HG02943 (cell line): Measurements from ENCODE around the gene MACO1.
"Not testable (repeated sequence)": the region's sequence is repeated elsewhere in the genome, so short reads cannot be mapped to it uniquely, and the experiment has no call there.

ENCODE experiments used
- ATAC-seq: cut with Tn5 transposase; IDR thresholded peaks from one replicate; pipeline ENCODE4 v1.9.1; 2021; ENCODE audit warnings: mild to moderate bottlenecking, low read depth, moderate library complexity; ENCODE audit not compliant: unreplicated experiment

The MACO1 gene, protein sequence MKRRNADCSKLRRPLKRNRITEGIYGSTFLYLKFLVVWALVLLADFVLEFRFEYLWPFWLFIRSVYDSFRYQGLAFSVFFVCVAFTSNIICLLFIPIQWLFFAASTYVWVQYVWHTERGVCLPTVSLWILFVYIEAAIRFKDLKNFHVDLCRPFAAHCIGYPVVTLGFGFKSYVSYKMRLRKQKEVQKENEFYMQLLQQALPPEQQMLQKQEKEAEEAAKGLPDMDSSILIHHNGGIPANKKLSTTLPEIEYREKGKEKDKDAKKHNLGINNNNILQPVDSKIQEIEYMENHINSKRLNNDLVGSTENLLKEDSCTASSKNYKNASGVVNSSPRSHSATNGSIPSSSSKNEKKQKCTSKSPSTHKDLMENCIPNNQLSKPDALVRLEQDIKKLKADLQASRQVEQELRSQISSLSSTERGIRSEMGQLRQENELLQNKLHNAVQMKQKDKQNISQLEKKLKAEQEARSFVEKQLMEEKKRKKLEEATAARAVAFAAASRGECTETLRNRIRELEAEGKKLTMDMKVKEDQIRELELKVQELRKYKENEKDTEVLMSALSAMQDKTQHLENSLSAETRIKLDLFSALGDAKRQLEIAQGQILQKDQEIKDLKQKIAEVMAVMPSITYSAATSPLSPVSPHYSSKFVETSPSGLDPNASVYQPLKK

GRCh38 chr1:25430073-25430966 is at the start of gene MACO1:
Gene MACO1, plus strand, starts transcription at chr1:25430897. Its CDS starts 202 bp downstream, at chr1:25431099.
- ATAC-seq: peak; percentile 90

DNA sequence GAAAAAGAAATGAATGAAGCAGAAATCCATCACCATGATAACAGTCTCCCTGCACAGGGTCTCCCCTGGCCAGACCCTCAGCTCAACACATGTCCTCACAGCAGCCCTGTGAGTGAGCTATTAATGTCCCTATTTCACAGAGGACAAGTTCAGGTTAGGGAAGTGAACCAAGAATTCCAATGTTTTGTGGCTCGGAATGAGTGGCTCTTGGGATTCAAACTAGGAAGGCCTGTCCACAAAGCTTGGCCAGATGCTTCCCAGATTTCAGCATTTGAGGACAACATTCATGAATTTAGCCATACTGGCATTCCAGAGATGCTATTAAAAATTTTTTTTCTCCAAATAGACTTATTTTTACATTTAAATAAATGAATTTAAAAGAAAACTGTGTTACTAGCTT is 48.2 kb upstream of the MACO1 start:
- not testable (repeated sequence) for ATAC-seq

GRCh38 chr1:25383090-25383489 is 47.6 kb upstream of the MACO1 start:
- ATAC-seq: not testable (repeated sequence)

GRCh38 chr1:25383875-25384274 is 46.8 kb upstream of the MACO1 start:
- not testable (repeated sequence) for ATAC-seq

GRCh38 chr1:25387096-25387495 is 43.6 kb upstream of the MACO1 start:
- not testable (repeated sequence) for ATAC-seq

DNA sequence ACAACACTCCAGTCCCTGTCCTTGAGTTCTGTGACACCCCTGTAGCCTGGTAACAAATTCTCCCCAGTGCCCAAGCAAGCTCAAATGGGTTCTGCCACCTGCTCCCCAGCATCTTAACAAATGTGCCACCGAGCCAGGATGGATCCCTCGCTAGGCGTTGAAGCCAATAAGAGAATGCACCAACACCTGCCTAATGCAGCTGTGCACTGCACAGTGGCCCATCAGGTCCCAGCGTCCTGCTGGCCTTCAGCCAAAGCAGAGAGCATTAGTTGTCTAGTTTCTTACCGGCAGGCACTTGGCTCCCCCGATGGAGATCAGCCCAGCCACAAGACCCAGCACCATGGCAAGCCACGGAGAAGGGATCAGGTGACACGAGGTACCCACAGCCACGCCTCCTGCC is 42.0 kb upstream of the MACO1 start:
- ATAC-seq: not testable (repeated sequence)

- not testable (repeated sequence) for ATAC-seq
These were observed 41.0 kb upstream of the MACO1 start for GRCh38 chr1:25389721-25390120.

- ATAC-seq: no peak
These were observed 37.9 kb upstream of the MACO1 start for GRCh38 chr1:25392841-25393240.

DNA sequence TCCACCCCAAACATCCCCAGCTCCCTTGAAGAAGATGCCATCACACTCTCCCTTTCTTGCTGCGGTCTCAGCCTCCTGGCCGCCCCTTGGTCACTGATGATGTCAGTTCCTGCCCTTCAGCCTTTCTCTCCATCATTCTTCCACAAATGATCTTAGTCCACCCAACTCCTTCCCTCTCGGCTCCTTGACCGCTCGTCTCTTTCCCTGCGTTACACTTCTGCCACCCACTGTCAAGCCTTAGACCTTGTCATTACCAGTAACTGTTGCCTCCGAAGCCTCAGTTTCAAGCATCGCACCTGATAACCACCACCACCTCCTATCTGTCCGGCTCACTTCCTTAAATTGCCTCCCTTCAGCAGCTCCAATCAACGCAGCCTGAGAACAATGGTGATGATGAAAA is 33.1 kb upstream of the MACO1 start:
- not testable (repeated sequence) for ATAC-seq

- not testable (repeated sequence) for ATAC-seq
These were observed 32.6 kb upstream of the MACO1 start for GRCh38 chr1:25398079-25398478.

DNA sequence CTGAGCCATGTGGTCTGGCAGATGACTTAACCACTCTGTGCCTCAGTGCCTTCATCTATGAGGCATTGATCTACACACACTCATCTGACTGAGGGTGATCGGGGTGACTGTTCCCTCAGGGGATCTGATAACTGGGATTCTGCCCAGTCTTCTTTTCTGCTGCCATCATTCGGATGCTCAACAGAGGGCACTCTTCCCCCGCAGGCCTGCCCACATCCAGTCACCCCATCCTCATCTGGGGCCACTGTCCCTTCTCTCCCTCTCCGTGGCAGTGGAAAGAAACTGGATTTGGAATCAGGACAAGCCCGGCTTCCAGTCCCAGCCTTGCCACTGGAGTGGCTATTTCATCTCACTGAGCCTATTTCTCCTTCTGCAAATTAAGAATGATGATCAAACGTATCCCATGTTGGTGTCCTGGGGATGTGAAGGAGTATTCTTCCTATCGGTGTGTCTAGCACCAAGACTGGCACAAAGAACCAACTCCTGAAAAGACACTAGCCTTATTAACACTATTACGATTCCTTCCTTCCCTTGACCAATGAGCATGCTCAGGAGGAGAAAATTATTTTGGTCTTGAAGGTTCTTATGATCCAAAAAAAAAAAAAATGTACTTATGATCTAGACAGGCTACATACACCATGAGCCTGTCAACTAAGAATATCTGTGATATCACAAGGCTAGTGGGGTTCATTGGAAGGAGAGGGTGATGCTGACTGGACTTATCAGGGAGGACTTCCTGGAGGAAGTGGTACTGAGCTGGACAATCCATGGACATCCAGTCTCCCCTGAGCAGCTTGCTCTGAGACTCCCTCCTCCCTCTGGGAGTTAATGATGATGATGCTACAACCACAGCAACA is 27.5 kb upstream of the MACO1 start:
- not testable (repeated sequence) for ATAC-seq

DNA sequence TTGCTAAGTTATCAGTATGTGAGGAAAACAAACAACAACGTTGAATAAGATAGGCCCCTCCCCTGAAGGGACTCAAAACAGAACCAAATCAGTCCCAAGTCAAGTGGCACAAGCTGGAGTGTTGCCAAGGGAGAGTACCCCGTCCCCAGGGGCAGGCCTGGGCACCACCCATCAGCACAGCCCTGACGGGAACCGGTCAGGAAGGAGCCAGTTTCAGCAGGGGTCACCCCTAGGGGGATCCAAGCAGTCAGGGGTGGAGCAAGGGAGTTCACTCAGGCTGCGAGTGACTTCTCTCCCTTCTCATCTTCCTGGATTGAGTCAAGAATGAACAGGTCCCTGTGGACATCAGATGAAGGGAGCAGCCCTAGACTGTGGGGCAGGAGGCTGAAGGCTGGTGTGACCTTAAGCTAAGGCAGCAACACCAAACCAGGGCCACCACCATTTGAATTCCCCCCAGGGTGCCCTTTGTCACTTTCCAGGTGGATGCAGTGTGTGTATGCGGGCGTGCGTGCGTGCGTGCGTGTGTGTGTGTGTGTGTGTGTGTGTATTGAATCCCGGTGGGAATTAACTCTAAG is 24.9 kb upstream of the MACO1 start:
- not testable (repeated sequence) for ATAC-seq

DNA sequence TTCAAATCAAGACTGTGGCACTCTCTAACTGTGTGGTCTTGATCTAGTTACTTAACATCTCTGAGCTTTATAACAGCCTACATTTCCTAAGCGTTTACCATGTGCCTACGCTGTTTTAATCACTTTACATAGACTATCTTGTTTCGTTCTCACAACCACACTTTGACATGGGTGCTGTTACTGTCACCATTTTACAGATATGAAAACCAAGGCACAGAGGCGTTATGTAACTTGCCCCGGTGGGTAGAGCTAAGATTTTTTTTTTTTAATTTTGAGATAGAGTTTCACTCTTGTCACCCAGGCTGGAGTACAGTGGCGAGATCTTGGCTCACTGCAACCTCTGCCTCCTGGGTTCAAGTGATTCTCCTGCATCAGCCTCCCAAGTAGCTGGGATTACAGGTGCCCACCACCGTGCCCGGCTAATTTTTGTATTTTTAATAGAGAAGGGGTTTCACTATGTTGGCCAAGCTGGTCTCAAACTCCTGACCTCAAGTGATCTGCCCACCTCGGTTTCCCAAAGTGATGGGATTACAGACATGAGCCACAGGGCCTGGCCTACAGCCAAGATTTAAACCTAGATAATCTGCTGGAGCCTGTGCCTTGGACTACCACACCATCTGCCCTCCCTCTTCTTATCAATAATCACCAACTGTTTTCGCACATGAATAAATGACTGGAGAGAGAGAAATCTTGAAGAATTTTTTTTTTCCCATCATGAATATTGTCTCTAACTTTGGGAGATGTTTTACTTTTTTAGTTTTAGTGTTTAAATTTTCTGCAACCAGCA is 20.9 kb upstream of the MACO1 start:
- ATAC-seq: not testable (repeated sequence)

DNA sequence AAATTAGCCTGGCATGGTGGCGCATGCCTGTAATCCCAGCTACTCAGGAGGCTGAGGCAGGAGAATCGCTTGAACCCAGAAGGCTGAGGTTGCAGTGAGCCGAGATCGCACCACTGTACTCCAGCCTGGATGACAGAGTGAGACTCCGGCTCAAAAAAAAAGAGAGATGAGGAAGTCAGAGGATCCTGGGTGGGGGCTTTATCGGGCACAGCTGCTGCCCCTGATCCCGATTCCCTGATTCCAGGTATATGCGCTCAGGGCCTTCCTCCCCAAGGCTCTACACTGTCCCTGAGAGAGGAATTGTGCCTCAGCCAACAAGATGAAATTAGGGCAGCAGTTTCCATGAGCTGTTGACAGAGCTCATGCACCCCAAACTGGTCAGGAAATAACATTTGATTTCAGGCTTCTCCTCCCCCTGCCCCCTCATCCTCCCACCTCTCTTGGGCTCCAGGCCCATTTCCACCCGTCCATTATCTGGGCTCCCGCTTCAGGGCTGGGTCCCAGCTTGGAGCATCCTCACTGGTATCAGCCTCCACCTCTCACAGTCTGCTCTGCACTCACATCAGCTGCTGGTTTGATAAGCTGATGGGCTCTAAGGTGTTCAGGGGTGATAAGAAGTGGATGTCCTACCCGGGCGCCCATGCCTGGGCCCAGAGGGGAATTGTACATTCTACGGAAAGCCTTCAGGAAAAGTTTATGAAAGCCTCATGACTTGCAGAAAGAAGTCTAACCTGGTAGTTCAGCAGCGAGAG is 17.6 kb upstream of the MACO1 start:
- not testable (repeated sequence) for ATAC-seq

- ATAC-seq: not testable (repeated sequence)
These were observed 16.5 kb upstream of the MACO1 start for GRCh38 chr1:25414157-25414556.

DNA sequence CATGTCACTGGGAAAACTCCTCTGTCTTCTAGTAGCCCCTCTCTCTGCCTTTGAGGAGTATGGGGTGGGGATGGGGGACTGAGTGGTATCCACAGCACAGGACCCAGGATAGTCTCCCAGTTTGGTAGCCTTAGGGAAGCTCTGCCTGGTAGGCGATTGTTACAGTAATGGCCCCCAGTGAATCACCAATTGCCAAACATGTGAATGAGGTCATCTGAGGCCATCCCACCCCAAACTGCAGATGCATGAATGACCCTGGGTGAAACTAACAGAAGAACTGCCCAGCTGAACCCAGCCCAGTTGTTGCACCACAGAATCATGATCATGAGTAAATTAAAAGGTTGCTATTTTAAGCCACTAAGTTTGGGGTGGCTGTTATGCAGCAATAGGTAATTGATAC is 16.1 kb upstream of the MACO1 start:
- ATAC-seq: not testable (repeated sequence)

DNA sequence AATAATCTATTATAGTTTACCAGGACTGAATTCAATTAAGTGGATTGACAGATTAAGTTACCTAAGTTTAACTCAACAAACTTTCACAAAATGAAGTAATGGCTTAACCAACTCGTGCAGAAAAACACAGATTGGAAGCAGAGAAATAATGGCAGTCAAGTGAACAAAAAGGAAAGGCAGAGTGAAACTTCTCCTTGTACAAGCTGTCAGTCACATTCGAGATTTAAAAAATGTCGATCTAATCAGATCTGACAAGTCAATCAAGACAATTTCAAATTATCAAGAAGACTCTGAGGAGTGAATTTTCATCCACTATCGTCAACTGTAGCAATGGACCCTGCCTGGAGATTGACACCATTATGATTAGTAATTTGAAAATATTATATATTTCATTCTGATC is 13.4 kb upstream of the MACO1 start:
- not testable (repeated sequence) for ATAC-seq

DNA sequence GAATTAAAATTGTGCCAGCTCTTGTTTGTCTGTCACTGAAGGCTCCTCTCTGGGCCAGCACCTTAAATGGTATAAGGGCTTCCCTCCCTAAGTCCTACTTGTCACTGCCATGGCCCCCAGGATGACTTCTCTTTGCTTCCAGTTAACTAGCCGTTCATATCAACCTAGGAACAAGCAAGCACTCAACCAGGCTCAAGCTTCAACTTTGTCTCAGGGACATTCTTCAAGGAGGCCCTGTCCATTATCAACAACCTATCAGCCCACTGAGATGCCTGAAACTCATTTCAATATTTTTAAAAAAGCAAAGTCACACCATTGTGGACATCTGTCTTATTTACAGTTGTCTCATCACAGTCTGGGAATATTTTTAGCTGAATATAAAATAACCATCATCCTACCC is 11.4 kb upstream of the MACO1 start:
- not testable (repeated sequence) for ATAC-seq
